HL-60/S4 treated with phorbol 12-myristate 13-acetate at 8.2 ng/mL for 4 days and 3 days (cell line): ENCODE results near the gene ATP5PB.

Experiments used
- in situ Hi-C: fragments of 300-500 bp; cut with MboI; formaldehyde crosslinking; loops from 2 replicates; pipeline ENCODE4 v1.15.0; 2022; ENCODE audit warnings: low sequenced_read_pairs

ATP5PB gene

GRCh38 chr1:111474106-111474505 lies 24.8 kb downstream of the ATP5PB start:
- in situ Hi-C loops = no loop called here

- in situ Hi-C loops = no loop called here
Measured at GRCh38 chr1:111474521-111474920, 25.3 kb downstream of the ATP5PB start.

- in situ Hi-C loops = no loop called here
Measured at GRCh38 chr1:111475701-111476100, 26.4 kb downstream of the ATP5PB start.

- in situ Hi-C loops = no loop called here
Measured at GRCh38 chr1:111476214-111476613, 26.9 kb downstream of the ATP5PB start.

GRCh38 chr1:111476761-111477309 lies 27.6 kb downstream of the ATP5PB start:
- in situ Hi-C loops = no loop called here

- in situ Hi-C loops = no loop called here
Measured at GRCh38 chr1:111480674-111481073, 31.4 kb downstream of the ATP5PB start.

GRCh38 chr1:111481387-111482221 lies 32.3 kb downstream of the ATP5PB start:
- in situ Hi-C loops = no loop called here

DNA sequence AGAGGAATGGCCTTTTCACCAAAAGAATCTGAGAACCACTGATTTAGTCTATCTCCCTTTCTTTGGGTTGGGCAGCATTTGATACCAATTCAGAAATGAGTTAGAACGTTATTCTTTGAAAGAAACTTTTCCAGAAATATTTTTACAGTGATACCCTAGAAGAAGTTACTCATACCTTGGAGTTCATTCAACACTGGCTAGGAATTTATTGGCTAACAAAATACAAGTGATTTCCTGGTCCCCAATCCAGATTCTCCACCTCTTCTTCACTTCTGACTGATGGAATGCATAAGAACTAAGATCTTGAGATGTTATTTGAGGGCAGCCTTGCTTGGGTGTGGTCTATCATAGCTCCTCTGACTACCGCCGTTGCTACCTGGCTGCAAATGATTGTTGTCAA lies 33.9 kb downstream of the ATP5PB start:
- in situ Hi-C loops = no loop called here

GRCh38 chr1:111483876-111484275 lies 34.6 kb downstream of the ATP5PB start:
- in situ Hi-C loops = no loop called here

DNA sequence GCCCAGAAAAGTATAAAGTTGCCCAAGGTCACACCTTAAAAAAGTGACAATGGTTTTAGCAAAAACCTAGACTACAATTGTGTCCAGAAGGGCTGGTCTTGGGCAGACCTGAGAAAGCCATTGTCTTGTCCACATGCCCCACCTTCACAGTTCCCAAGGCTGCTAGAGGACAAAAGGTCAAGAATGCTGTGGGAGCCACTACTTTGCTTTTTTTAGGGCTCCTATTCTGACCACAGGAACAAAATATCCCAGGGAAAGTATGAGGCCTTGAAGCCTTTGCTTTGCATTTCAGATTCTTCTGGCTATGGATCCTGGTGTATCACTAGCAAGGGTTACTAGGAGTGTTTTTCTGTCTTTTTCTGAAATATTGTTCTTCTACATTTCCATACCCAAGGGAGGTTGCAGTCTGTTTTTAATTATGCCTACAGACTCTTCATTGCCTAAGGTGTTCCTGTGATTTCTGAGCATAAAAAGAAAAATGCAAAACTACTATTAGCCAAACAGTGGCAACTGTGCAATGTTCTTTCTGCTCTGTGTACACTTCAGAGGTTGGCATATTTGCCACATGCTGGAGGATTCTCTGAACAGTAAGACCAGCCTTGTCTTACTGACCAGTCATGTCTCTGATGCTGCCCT lies 35.2 kb downstream of the ATP5PB start:
- in situ Hi-C loops = no loop called here

DNA sequence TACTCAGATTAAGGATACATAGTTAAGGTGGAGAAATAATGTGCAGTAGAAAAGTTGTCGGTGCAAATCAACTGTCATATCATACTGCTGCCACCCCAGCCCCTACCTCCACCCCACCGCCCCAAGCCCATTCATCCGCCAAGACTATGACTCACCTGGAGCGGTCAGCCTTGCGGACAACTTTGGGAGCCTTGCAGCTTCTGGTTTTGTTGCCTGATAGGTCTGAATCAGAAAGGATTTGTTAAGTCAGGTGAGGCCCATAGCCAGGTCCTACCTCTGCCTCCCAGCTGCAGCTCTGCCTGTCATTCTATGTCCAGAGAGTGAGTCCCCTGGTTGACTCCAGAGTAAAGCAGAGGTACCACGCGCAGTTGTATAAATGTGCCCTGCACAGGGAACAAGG lies 37.2 kb downstream of the ATP5PB start:
- in situ Hi-C loops = no loop called here

- in situ Hi-C loops = no loop called here
Measured at GRCh38 chr1:111487133-111487532, 37.9 kb downstream of the ATP5PB start.

GRCh38 chr1:111488669-111489068 lies 39.4 kb downstream of the ATP5PB start:
- in situ Hi-C loops = no loop called here

DNA sequence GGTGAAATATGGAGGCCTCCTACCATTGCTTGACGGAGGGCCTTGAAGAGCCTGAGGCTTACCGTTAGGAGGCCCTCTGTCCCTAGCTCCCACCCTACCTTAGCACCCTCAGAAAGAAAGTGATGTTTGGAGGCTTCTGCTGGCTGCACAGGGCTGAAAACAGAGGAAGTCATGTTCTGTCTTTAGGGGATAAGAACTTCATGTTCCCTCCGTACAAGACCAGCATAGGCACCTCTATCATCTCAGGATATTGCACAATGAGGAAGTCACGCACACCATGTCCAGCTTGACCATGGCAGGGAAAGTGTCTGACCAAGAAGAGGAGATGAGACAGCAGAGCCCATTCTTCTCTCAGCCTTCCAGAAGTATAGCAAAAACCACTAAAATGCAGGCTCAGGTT lies 40.3 kb downstream of the ATP5PB start:
- in situ Hi-C loops = no loop called here

DNA sequence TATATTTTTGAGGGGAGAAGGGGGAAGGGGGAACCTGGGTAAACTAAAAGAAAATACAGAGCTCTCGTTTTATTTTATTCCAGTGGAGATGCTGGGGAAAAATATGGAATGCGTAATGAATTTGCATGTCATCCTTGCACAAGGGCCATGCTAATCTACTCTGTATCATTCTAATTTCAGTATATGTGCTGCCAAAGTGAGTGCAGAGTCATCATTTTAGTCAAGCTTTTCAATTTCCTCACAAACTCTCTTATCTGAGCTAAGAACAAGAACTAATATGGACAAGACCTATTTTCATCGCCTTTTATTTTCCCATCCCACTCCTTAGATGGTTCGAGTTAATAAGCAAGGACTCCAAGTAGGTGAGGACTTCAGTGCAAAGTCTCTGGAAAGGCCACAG lies 41.0 kb downstream of the ATP5PB start:
- in situ Hi-C loops = no loop called here

DNA sequence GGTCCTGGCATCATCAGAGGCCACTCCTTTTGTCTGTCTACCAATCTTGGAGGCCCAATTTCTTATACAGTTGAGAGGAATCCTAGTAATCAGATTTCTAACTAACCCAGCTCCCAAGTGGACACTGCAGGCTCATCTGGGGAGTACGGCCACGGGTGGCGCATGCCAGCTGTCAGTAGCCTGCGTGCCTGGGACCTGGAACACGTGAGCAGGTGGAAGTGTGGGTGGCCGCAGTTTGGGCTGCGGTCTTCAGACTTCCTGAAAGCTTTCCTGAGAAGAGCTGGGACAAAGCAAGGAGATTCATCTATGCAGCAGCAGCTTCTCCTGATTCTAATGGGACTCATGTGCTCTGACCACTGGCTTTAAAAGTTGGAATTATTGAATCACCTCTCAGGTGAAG lies 41.8 kb downstream of the ATP5PB start:
- in situ Hi-C loops = no loop called here

- in situ Hi-C loops = no loop called here
Measured at GRCh38 chr1:111496398-111496797, 47.1 kb downstream of the ATP5PB start.

- in situ Hi-C loops = no loop called here
Measured at GRCh38 chr1:111497592-111497991, 48.3 kb downstream of the ATP5PB start.

GRCh38 chr1:111499026-111499785 lies 49.9 kb downstream of the ATP5PB start:
- in situ Hi-C loops = no loop called here

GRCh38 chr1:111501645-111502044 lies 52.4 kb downstream of the ATP5PB start:
- in situ Hi-C loops = loop anchor here (25.0 kb wide), 1 partner anchor 111 kb away; the partner anchor contains the start of gene RAP1A

- in situ Hi-C loops = loop anchor here (25.0 kb wide), 1 partner anchor 109 kb away; the partner anchor contains the start of gene RAP1A
Measured at GRCh38 chr1:111503585-111504060, 54.4 kb downstream of the ATP5PB start, which contains the start of the genes ADORA3 and TMIGD3. ADORA3 (minus strand) TSS chr1:111503633; CDS start chr1:111503354, 279 bp downstream. TMIGD3 (minus strand) TSS chr1:111503633; CDS start chr1:111503354, 279 bp downstream.
